H9 (cell line): ENCODE data around the gene C17orf113. TPM values are rescaled to one million over a fixed set of nuclear protein-coding genes. Genes with fewer than 3 reads are reported as not detected.

ENCODE experiments used
- DNase-seq: peaks from one replicate; pipeline ENCODE4 v3.0.0-alpha.2; 2017
- H2AFZ ChIP-seq: one replicate; pipeline ENCODE4 v1.6.1; 2013; ENCODE audit warnings: mild to moderate bottlenecking, low read length, control low read depth, moderate library complexity
- H2AK5ac ChIP-seq: 2 replicates; pipeline ENCODE4 v1.6.1; 2013; ENCODE audit warnings: low read length, control low read depth, mixed read lengths; ENCODE audit not compliant: insufficient read length
- H2BK120ac ChIP-seq: one replicate; pipeline ENCODE4 v1.6.1; 2013; ENCODE audit warnings: low read depth, mild to moderate bottlenecking, low read length, control low read depth, inconsistent platforms; ENCODE audit not compliant: poor library complexity, severe bottlenecking
- H2BK12ac ChIP-seq: 2 replicates; pipeline ENCODE4 v1.6.1; 2013; ENCODE audit warnings: low read length, control low read depth, mixed read lengths, low read depth; ENCODE audit not compliant: insufficient read length
- H2BK15ac ChIP-seq: 2 replicates; pipeline ENCODE4 v1.6.1; 2013; ENCODE audit warnings: low read depth, low read length, control low read depth
- H2BK20ac ChIP-seq: one replicate; pipeline ENCODE4 v1.6.1; 2013; ENCODE audit warnings: low read depth, mild to moderate bottlenecking, low read length, control low read depth, inconsistent platforms; ENCODE audit not compliant: poor library complexity, severe bottlenecking
- H2BK5ac ChIP-seq: 2 replicates; pipeline ENCODE4 v1.6.1; 2013; ENCODE audit warnings: low read length, control low read depth, mixed read lengths; ENCODE audit not compliant: insufficient read length
- H3K14ac ChIP-seq: 2 replicates; pipeline ENCODE4 v1.6.1; 2013; ENCODE audit warnings: low read length, control low read depth; ENCODE audit not compliant: insufficient read depth
- H3K18ac ChIP-seq: 2 replicates; pipeline ENCODE4 v1.6.1; 2013; ENCODE audit warnings: low read depth, mild to moderate bottlenecking, mixed read lengths, low read length, control low read depth; ENCODE audit not compliant: insufficient read length
- H3K23ac ChIP-seq: 2 replicates; pipeline ENCODE4 v1.6.1; 2013; ENCODE audit warnings: low read length, control low read depth, mixed read lengths, low read depth; ENCODE audit not compliant: insufficient read length
- H3K23me2 ChIP-seq: 2 replicates; pipeline ENCODE4 v1.6.1; 2013; ENCODE audit warnings: low read depth, mild to moderate bottlenecking, mixed read lengths, low read length, control low read depth; ENCODE audit not compliant: insufficient read length, poor library complexity, severe bottlenecking
- H3K27ac ChIP-seq: 2 replicates; pipeline ENCODE4 v1.5.1; 2013; ENCODE audit warnings: low read length, control low read depth, mixed read lengths, low read depth; ENCODE audit not compliant: insufficient read length
- H3K27me3 ChIP-seq: 2 replicates; pipeline ENCODE4 v1.6.1; 2013; ENCODE audit warnings: low read length, control low read depth, inconsistent platforms; ENCODE audit not compliant: insufficient read depth
- H3K4ac ChIP-seq: 2 replicates; pipeline ENCODE4 v1.6.1; 2013; ENCODE audit warnings: low read depth, mild to moderate bottlenecking, control low read depth, inconsistent platforms, low read length, moderate library complexity
- H3K4me1 ChIP-seq: 2 replicates; pipeline ENCODE4 v1.6.1; 2013; ENCODE audit warnings: low read length, control low read depth, inconsistent platforms; ENCODE audit not compliant: insufficient read depth
- H3K4me2 ChIP-seq: 2 replicates; pipeline ENCODE4 v1.6.1; 2013; ENCODE audit warnings: low read length, control low read depth, mixed read lengths; ENCODE audit not compliant: insufficient read length, insufficient read depth
- H3K56ac ChIP-seq: 2 replicates; pipeline ENCODE4 v1.6.1; 2013; ENCODE audit warnings: low read depth, mild to moderate bottlenecking, mixed read lengths, low read length, control low read depth; ENCODE audit not compliant: insufficient read length
- H3K79me1 ChIP-seq: 2 replicates; pipeline ENCODE4 v1.6.1; 2013; ENCODE audit warnings: low read depth, mild to moderate bottlenecking, moderate library complexity, low read length, control low read depth, inconsistent platforms; ENCODE audit not compliant: insufficient read depth, poor library complexity, severe bottlenecking
- H3K79me2 ChIP-seq: 2 replicates; pipeline ENCODE4 v1.6.1; 2013; ENCODE audit warnings: low read length, control low read depth, inconsistent platforms; ENCODE audit not compliant: insufficient read depth
- H3K9ac ChIP-seq: 2 replicates; pipeline ENCODE4 v1.6.1; 2013; ENCODE audit warnings: low read length, control low read depth, mixed read lengths; ENCODE audit not compliant: insufficient read length; ENCODE audit errors: extremely low read depth
- H3K9me3 ChIP-seq: one replicate; pipeline ENCODE4 v1.6.1; 2013; ENCODE audit warnings: low read depth, low read length, inconsistent platforms; ENCODE audit not compliant: control insufficient read depth
- H3T11ph ChIP-seq: one replicate; pipeline ENCODE4 v1.6.1; 2013; ENCODE audit warnings: mild to moderate bottlenecking, low read length, control low read depth, inconsistent platforms
- H4K20me1 ChIP-seq: one replicate; pipeline ENCODE4 v1.6.1; 2013; ENCODE audit not compliant: control insufficient read depth, insufficient read length, insufficient read depth
- H4K5ac ChIP-seq: 2 replicates; pipeline ENCODE4 v1.6.1; 2013; ENCODE audit warnings: low read depth, mild to moderate bottlenecking, mixed read lengths, low read length, control low read depth; ENCODE audit not compliant: insufficient read length
- H4K8ac ChIP-seq: replicated peaks from 2 replicates; pipeline ENCODE4 v1.6.1; 2013; ENCODE audit warnings: low read length, control low read depth, mixed read lengths, low read depth; ENCODE audit not compliant: insufficient read length
- H4K91ac ChIP-seq: 2 replicates; pipeline ENCODE4 v1.6.1; 2013; ENCODE audit warnings: low read depth, mild to moderate bottlenecking, moderate library complexity, mixed read lengths, low read length, control low read depth; ENCODE audit not compliant: insufficient read length
- H3K27ac Mint-ChIP-seq, 3 experiments: 2 replicates in 2 of 3; 3 replicates in 1 of 3; pipeline ENCODE4 v1.8.0; 2020 to 2021; ENCODE audit warnings: mixed read lengths in 3 of 3, mild to moderate bottlenecking in 1 of 3, moderate library complexity in 1 of 3
- H3K27me3 Mint-ChIP-seq: 2 replicates; pipeline ENCODE4 v1.8.0; 2021; ENCODE audit warnings: low read depth, mild to moderate bottlenecking, moderate library complexity, mixed read lengths
- H3K36me3 Mint-ChIP-seq, 3 experiments: 2 replicates in 2 of 3; 3 replicates in 1 of 3; pipeline ENCODE4 v1.8.0; 2020 to 2021; ENCODE audit warnings: low read depth in 3 of 3, mixed read lengths in 3 of 3; ENCODE audit not compliant: insufficient read depth in 1 of 3
- H3K4me1 Mint-ChIP-seq, 2 experiments: 2 replicates each; pipeline ENCODE4 v1.8.0; 2020; ENCODE audit warnings: mixed read lengths in 2 of 2
- H3K4me3 Mint-ChIP-seq, 2 experiments: 2 replicates in 1 of 2; 3 replicates in 1 of 2; pipeline ENCODE4 v1.8.0; 2020 to 2021; ENCODE audit warnings: mild to moderate bottlenecking in 2 of 2, mixed read lengths in 2 of 2, moderate library complexity in 1 of 2
- H3K9me3 Mint-ChIP-seq, 2 experiments: 2 replicates in 1 of 2; 3 replicates in 1 of 2; pipeline ENCODE4 v1.8.0; 2020; ENCODE audit warnings: mild to moderate bottlenecking in 2 of 2, mixed read lengths in 2 of 2, moderate library complexity in 1 of 2
- WGBS: extraction: QIAGEN DNeasy Blood & Tissue Kit; methylation state at CpG from one replicate; pipeline ENCODE4 v1.1.7; 2013; ENCODE audit warnings: missing lambda C conversion rate, low lambda C conversion rate, mixed read lengths; ENCODE audit not compliant: insufficient read length; ENCODE audit errors: extremely low coverage; 5-methylcytosine and 5-hydroxymethylcytosine counted together
- total RNA-seq: library from RNA; stranded (reverse); gene quantifications from 2 replicates; pipeline ENCODE4 v1.2.1, GENCODE V29; 2021
- TF ChIP-seq, protein P1 (sequence below): fragments of 200-600 bp; sonication (generic); conservative IDR thresholded peaks from 3 replicates; pipeline ENCODE4 v1.8.0; 2021; ENCODE audit warnings: antibody characterized with exemption, mild to moderate bottlenecking

The C17orf113 gene
- total RNA-seq, 1 experiment from 2014 or later = 1.0 TPM

DNA sequence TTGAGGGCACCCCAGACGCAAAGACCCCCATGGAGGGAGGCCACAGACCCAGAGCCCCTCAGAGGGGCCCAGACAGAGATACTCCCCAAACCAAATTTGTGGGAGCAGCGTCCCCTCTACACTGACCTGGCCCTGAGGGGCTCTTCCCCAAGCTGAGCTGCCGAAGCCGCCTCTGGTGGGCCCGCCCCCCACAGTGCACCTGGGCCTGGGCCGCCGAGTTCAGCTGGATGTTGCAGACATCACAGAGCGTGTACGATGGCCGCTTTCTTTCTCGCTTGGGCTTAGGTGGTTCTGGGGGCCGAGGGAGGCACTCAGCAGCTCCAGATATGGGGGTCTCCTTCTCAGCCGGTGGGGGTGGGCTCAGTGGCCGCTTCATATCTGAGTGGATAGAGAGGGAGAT is 12.3 kb upstream of the C17orf113 start:
- H3K9me3 ChIP-seq = no peaks in the 10 kb centered on the region
- DNase-seq = no peak
- no peaks in the 10 kb centered on the region for H3K79me2 ChIP-seq
- H3K4me1 ChIP-seq = no peaks in the 10 kb centered on the region
- H2BK12ac ChIP-seq = no peak overlapping the region
- H3K27me3 Mint-ChIP-seq = peaks cover 3% of the 10 kb centered on the region
- H2BK5ac ChIP-seq = no peak overlapping the region
- no peak overlapping the region for H4K8ac ChIP-seq
- H3K14ac ChIP-seq = no peak overlapping the region
- H3K79me1 ChIP-seq = no peaks in the 10 kb centered on the region
- no peaks in the 10 kb centered on the region for H3K23me2 ChIP-seq
- H4K5ac ChIP-seq = no peak overlapping the region
- H4K20me1 ChIP-seq = peaks cover 3% of the 10 kb centered on the region
- no peak overlapping the region for H3K9ac ChIP-seq
- H3T11ph ChIP-seq = no peak overlapping the region
- no peak overlapping the region for H3K18ac ChIP-seq
- H3K27ac Mint-ChIP-seq = no peak overlapping the region
- no peaks in the 10 kb centered on the region for H3K9me3 Mint-ChIP-seq
- no CpG with 5 or more reads among the region's 14 CpGs for WGBS
- no peak overlapping the region for H2AK5ac ChIP-seq
- H3K56ac ChIP-seq = no peak overlapping the region
- H2BK15ac ChIP-seq = no peak overlapping the region
- no peak overlapping the region for H3K4ac ChIP-seq
- H2AFZ ChIP-seq = no peak overlapping the region
- H2BK20ac ChIP-seq = no peak overlapping the region
- TF ChIP-seq, protein P1, sequence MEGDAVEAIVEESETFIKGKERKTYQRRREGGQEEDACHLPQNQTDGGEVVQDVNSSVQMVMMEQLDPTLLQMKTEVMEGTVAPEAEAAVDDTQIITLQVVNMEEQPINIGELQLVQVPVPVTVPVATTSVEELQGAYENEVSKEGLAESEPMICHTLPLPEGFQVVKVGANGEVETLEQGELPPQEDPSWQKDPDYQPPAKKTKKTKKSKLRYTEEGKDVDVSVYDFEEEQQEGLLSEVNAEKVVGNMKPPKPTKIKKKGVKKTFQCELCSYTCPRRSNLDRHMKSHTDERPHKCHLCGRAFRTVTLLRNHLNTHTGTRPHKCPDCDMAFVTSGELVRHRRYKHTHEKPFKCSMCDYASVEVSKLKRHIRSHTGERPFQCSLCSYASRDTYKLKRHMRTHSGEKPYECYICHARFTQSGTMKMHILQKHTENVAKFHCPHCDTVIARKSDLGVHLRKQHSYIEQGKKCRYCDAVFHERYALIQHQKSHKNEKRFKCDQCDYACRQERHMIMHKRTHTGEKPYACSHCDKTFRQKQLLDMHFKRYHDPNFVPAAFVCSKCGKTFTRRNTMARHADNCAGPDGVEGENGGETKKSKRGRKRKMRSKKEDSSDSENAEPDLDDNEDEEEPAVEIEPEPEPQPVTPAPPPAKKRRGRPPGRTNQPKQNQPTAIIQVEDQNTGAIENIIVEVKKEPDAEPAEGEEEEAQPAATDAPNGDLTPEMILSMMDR = no peak
- no peak overlapping the region for H3K27ac ChIP-seq
- no peak overlapping the region for H3K4me2 ChIP-seq
- H3K27me3 ChIP-seq = no peaks in the 10 kb centered on the region
- no peak overlapping the region for H3K4me3 Mint-ChIP-seq
- H3K23ac ChIP-seq = no peak overlapping the region
- no peak overlapping the region for H4K91ac ChIP-seq
- peaks cover 21 to 32% of the 10 kb centered on the region in 2 experiments for H3K4me1 Mint-ChIP-seq
- H3K36me3 Mint-ChIP-seq = no peaks in the 10 kb centered on the region
- no peak overlapping the region for H2BK120ac ChIP-seq
